OCI-LY7 (cell line): Measurements from ENCODE around the gene COA8. TPM values are rescaled to one million over a fixed set of nuclear protein-coding genes. Genes with fewer than 3 reads are reported as not detected.

Experiments used
- BruUV-seq: library from RNA; stranded (reverse); fragments of 400-500 nt; replicated peaks from 2 replicates; lab custom pipeline; 2021; lab: Mats Ljungman, UMichigan
- CTCF ChIA-PET: fragments of 300-600 bp; sonication (Branson Sonifier 250); formaldehyde crosslinking; loops from one replicate; lab custom pipeline; 2022; ENCODE audit warnings: antibody characterized with exemption; ENCODE audit not compliant: unreplicated experiment; lab: Charles Lee
- POLR2A ChIA-PET: fragments of 300-600 bp; sonication (Branson Sonifier 250); formaldehyde crosslinking; loops from one replicate; lab custom pipeline; 2022; ENCODE audit warnings: antibody characterized with exemption; lab: Charles Lee
- DNase-seq: peaks from one replicate; pipeline ENCODE4 v3.0.0-alpha.2; 2015; ENCODE audit warnings: low spot score
- H2AFZ ChIP-seq: fragments of 200-600 bp; sonication (generic), shearing (Covaris generic); 2 replicates; pipeline ENCODE4 v1.6.1; 2014; ENCODE audit warnings: mild to moderate bottlenecking, antibody characterized with exemption, low read length, moderate library complexity
- H3K27ac ChIP-seq: fragments of 200-600 bp; sonication (generic); 2 replicates; pipeline ENCODE4 v1.5.1; 2014; ENCODE audit warnings: mixed run types, low read depth, mild to moderate bottlenecking, moderate library complexity, low read length, inconsistent platforms; ENCODE audit not compliant: poor library complexity, severe bottlenecking
- H3K36me3 ChIP-seq: fragments of 200-600 bp; sonication (generic); 2 replicates; pipeline ENCODE4 v1.6.1; 2014; ENCODE audit warnings: mild to moderate bottlenecking, antibody characterized with exemption, low read length, moderate library complexity, mixed read lengths; ENCODE audit not compliant: insufficient read depth
- H3K4me1 ChIP-seq: fragments of 200-600 bp; sonication (generic); 2 replicates; pipeline ENCODE4 v1.5.1; 2014; ENCODE audit warnings: mild to moderate bottlenecking, low read length; ENCODE audit not compliant: insufficient read depth, poor library complexity, severe bottlenecking
- H3K4me2 ChIP-seq: fragments of 200-600 bp; sonication (generic); 2 replicates; pipeline ENCODE4 v1.6.1; 2014; ENCODE audit warnings: mild to moderate bottlenecking, low read length
- H3K4me3 ChIP-seq: fragments of 200-600 bp; sonication (generic); 2 replicates; pipeline ENCODE4 v1.5.1; 2014; ENCODE audit warnings: mild to moderate bottlenecking, low read depth, low read length; ENCODE audit not compliant: poor library complexity, severe bottlenecking
- H3K79me2 ChIP-seq: fragments of 200-600 bp; sonication (generic); 2 replicates; pipeline ENCODE4 v1.6.1; 2016; ENCODE audit warnings: low read depth, mild to moderate bottlenecking, low read length, moderate library complexity, mixed read lengths; ENCODE audit not compliant: insufficient read depth
- H3K9me2 ChIP-seq: fragments of 200-600 bp; sonication (generic); 2 replicates; pipeline ENCODE4 v1.6.1; 2016; ENCODE audit warnings: mild to moderate bottlenecking, low read length, mixed read lengths; ENCODE audit not compliant: insufficient read depth
- H3K9me3 ChIP-seq: fragments of 200-600 bp; sonication (generic); 2 replicates; pipeline ENCODE4 v1.6.1; 2014; ENCODE audit warnings: mild to moderate bottlenecking, mixed run types, low read length, mixed read lengths
- H4K20me1 ChIP-seq: fragments of 200-600 bp; sonication (generic); 2 replicates; pipeline ENCODE4 v1.6.1; 2014; ENCODE audit warnings: mild to moderate bottlenecking, antibody characterized with exemption, low read length, moderate library complexity, mixed read lengths; ENCODE audit not compliant: insufficient read depth
- EZH2phosphoT487 ChIP-seq: fragments of 200-600 bp; sonication (generic); IDR thresholded peaks from 2 replicates; pipeline ENCODE4 v1.6.1; 2018; ENCODE audit warnings: low read depth, borderline replicate concordance, mild to moderate bottlenecking, mixed run types, antibody characterized with exemption, low read length, moderate library complexity, mixed read lengths
- intact Hi-C: fragments of 100-400 bp; cut with micrococcal nuclease; formaldehyde crosslinking; loops from one replicate; pipeline ENCODE4 v1.10.0; 2022; ENCODE audit not compliant: unreplicated experiment
- total RNA-seq, 2 experiments: library from RNA; depleted of rRNA in 1 of 2; stranded (reverse); fragments of >200 nt in 1 of 2; shearing (Covaris generic) in 1 of 2; gene quantifications; 2 replicates each; pipeline ENCODE4 v1.2.3, GENCODE V29; 2014 to 2022
- TF ChIP-seq, protein P1 (sequence below): fragments of 200-600 bp; sonication (generic); conservative IDR thresholded peaks from 2 replicates; pipeline ENCODE4 v1.5.1; 2014; ENCODE audit warnings: mild to moderate bottlenecking, antibody characterized with exemption, low read length, moderate library complexity, mixed read lengths

COA8 gene
- total RNA-seq, 2 experiments from 2014 or later = 18.7 to 33.0 TPM

DNA sequence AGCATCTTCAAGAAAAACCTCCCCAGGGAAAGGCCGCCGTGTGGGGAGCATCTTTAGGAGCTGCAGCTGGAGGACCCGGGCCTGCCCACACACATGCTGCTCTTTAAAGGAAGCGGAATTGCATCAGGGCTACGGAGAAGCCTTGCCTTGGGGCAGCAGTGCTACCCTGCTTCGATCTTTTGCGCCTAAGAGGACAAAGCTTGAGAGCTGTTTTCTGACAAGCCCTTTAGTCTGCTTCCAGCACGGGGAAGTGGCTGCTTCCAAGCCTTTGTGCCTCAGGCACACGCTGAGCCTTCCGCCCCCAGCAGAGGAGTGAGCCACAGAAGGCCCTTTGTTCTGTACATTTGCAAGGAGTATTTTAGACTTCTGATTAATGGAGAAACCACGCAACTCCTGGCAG, 31.5 kb downstream of the COA8 start:
- H3K4me1 ChIP-seq = peaks cover 40% of the 10 kb centered on the region
- CTCF ChIA-PET = no interaction called here
- POLR2A ChIA-PET = interaction anchor here (0.8 kb wide), 1 partner anchor 103 kb away, joined by 3 read pairs; no protein-coding TSS in a partner anchor
- peaks cover 11% of the 10 kb centered on the region for H3K36me3 ChIP-seq
- BruUV-seq = no TSS peak
- no peak for TF ChIP-seq EZH2phosphoT487
- TF ChIP-seq, protein P1, sequence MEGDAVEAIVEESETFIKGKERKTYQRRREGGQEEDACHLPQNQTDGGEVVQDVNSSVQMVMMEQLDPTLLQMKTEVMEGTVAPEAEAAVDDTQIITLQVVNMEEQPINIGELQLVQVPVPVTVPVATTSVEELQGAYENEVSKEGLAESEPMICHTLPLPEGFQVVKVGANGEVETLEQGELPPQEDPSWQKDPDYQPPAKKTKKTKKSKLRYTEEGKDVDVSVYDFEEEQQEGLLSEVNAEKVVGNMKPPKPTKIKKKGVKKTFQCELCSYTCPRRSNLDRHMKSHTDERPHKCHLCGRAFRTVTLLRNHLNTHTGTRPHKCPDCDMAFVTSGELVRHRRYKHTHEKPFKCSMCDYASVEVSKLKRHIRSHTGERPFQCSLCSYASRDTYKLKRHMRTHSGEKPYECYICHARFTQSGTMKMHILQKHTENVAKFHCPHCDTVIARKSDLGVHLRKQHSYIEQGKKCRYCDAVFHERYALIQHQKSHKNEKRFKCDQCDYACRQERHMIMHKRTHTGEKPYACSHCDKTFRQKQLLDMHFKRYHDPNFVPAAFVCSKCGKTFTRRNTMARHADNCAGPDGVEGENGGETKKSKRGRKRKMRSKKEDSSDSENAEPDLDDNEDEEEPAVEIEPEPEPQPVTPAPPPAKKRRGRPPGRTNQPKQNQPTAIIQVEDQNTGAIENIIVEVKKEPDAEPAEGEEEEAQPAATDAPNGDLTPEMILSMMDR = no peak
- no peaks in the 10 kb centered on the region for H4K20me1 ChIP-seq
- intact Hi-C loops = loop anchor here (2.0 kb wide), 1 partner anchor 31 kb away; no protein-coding TSS in a partner anchor
- H2AFZ ChIP-seq = peak overlapping the region; percentile 0; the same call in 1 of the 2 replicates
- no peak for DNase-seq
- peak overlapping the region; percentile 14 for H3K4me3 ChIP-seq
- H3K9me3 ChIP-seq = no peaks in the 10 kb centered on the region
- peak overlapping the region; percentile 58 for H3K4me2 ChIP-seq
- no peaks in the 10 kb centered on the region for H3K79me2 ChIP-seq
- H3K27ac ChIP-seq = peak overlapping the region; percentile 73
- no peaks in the 10 kb centered on the region for H3K9me2 ChIP-seq

DNA sequence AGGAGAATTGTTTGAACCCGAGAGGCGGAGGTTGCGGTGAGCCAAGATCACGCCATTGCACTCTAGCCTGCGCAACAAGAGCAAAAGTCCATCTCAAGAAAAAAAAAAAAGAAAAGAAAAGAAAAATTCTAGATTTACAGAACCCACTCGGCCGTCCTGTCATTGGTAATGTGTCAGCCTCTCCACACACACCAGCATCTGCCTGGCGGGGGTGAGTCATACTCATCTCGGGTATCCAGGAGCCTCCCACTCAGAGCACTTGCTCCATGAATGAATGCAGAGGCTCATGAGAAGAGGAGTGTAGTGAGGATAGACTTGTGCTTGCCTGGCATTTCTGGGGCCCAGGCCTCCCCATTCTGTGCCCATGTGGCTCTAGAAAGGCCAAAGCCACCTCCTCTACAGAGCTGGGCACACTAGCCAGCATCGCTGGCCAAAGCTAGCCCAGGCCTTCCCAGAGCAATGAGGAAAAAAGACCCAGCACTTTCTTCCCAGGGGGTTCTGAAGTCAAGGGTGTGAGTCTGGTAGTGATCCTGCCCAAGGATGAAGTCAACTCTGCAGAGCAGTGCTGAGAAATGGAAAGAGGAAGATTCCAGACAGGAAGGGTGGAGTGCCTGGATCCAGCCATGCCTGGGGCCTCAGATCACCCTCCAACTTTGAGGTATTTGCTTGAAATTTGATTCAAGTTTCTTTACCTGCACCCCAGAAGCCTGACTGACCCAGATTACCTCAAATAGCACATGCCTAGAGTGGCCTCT, 35.0 kb downstream of the COA8 start:
- no TSS peak for BruUV-seq
- H3K4me2 ChIP-seq = no peak overlapping the region
- TF ChIP-seq, protein P1 = no peak
- TF ChIP-seq EZH2phosphoT487 = no peak
- no peaks in the 10 kb centered on the region for H4K20me1 ChIP-seq
- H2AFZ ChIP-seq = no peak overlapping the region
- H3K4me3 ChIP-seq = no peak overlapping the region
- no peaks in the 10 kb centered on the region for H3K9me2 ChIP-seq
- H3K9me3 ChIP-seq = no peaks in the 10 kb centered on the region
- H3K36me3 ChIP-seq = no peaks in the 10 kb centered on the region
- ChIA-PET POLR2A (no interaction called here), CTCF (interaction anchor here (0.5 kb wide), 1 partner anchor 1555 kb away, joined by 6 read pairs; no protein-coding TSS in a partner anchor)
- no peak for DNase-seq
- H3K27ac ChIP-seq = no peak overlapping the region
- H3K79me2 ChIP-seq = no peaks in the 10 kb centered on the region
- intact Hi-C loops = no loop called here
- H3K4me1 ChIP-seq = peaks cover 40% of the 10 kb centered on the region

DNA sequence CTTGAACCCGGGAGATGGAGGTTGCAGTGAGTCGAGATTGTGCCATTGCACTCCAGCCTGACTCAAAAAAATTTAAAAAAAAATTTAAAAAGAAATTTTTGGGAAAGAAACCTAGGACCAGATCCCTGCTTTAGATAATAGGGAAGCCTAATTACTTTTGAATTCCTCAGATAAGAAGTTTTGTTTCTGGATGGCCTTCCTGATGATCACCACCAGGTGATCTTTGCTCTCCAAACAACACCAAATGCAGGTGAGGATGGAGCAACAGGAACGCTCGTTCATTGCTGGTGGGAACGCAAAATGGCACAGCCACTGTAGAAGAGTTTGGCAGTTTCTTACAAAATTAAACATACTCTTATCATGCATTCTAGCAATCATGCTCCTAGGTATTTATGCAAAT, 37.7 kb downstream of the COA8 start:
- DNase-seq = no peak
- H3K27ac ChIP-seq = no peak overlapping the region
- no peaks in the 10 kb centered on the region for H3K9me3 ChIP-seq
- CTCF ChIA-PET = no interaction called here
- H3K4me2 ChIP-seq = no peak overlapping the region
- H3K4me1 ChIP-seq = peaks cover 13% of the 10 kb centered on the region
- BruUV-seq = no TSS peak
- intact Hi-C loops = no loop called here
- no peaks in the 10 kb centered on the region for H3K79me2 ChIP-seq
- H3K4me3 ChIP-seq = no peak overlapping the region
- no peak for TF ChIP-seq EZH2phosphoT487
- TF ChIP-seq, protein P1 = no peak
- H3K36me3 ChIP-seq = no peaks in the 10 kb centered on the region
- H2AFZ ChIP-seq = no peak overlapping the region
- POLR2A ChIA-PET = interaction anchor here (0.7 to 2.1 kb wide), 2 partner anchors 10 to 1066 kb away, joined by 3 to 4 read pairs; no protein-coding TSS in a partner anchor
- no peaks in the 10 kb centered on the region for H4K20me1 ChIP-seq
- no peaks in the 10 kb centered on the region for H3K9me2 ChIP-seq
